ENCODE data around the gene SYNPO2. TPM values are rescaled to one million over a fixed set of nuclear protein-coding genes. Genes with fewer than 3 reads are reported as not detected.

Gene SYNPO2
- total and polyA plus RNA-seq, 3 experiments from 2014 or later, result 0.16 to 0.22 (median 0.21) TPM

- Mint-ChIP-seq H3K9me3 (no peaks in the 10 kb centered on the region), H3K27ac (no peak overlapping the region), H3K4me1 (peaks cover 9 to 15% (median 13%) of the 10 kb centered on the region in 3 donors), H3K27me3 (peaks cover 23 to 42% of the 10 kb centered on the region in 2 donors), H3K36me3 (no peaks in the 10 kb centered on the region), H3K4me3 (no peak overlapping the region)
- Histone ChIP-seq H3K4me3 (ENCODE audit: low read length) (no peak overlapping the region), H3K36me3 (ENCODE audit: insufficient read depth, low read length) (no peaks in the 10 kb centered on the region), H3K9me3 (ENCODE audit: low read length) (no peaks in the 10 kb centered on the region), H3K27ac (ENCODE audit: low read depth, low read length) (no peak overlapping the region), H3K4me1 (ENCODE audit: insufficient read depth, low read length) (peaks cover 7% of the 10 kb centered on the region), H3K27me3 (ENCODE audit: insufficient read depth, low read length, poor library complexity, severe bottlenecking) (peaks cover 13% of the 10 kb centered on the region)
- DNase-seq, result no peak
- POLR2A ChIA-PET, result no interaction called here
- CTCF ChIA-PET, result no interaction called here
These were observed 3.9 kb upstream of the SYNPO2 start for GRCh38 chr4:118884716-118885115.

GRCh38 chr4:118889312-118889691 is 648 bp downstream of the SYNPO2 start:
- H3K36me3 ChIP-seq (ENCODE audit: insufficient read depth, low read length), result no peaks in the 10 kb centered on the region
- no peaks in the 10 kb centered on the region for H3K9me3 ChIP-seq (ENCODE audit: low read length)
- CTCF ChIA-PET, result no interaction called here
- DNase-seq, result no peak
- peak overlapping the region; percentile 34 for H3K4me3 ChIP-seq (ENCODE audit: low read length)
- no peak overlapping the region for H3K27ac ChIP-seq (ENCODE audit: low read depth, low read length)
- H3K9me3 Mint-ChIP-seq, result no peaks in the 10 kb centered on the region
- POLR2A ChIA-PET, result no interaction called here
- peaks cover 12 to 20% (median 19%) of the 10 kb centered on the region in 3 donors for H3K4me1 Mint-ChIP-seq
- peak overlapping the region in 1 of 8 donors; percentile 40 for H3K27ac Mint-ChIP-seq
- peak overlapping the region in 5 of 7 donors; percentile 59 to 84 (median 80) for H3K4me3 Mint-ChIP-seq
- H3K36me3 Mint-ChIP-seq, result no peaks in the 10 kb centered on the region
- H3K27me3 ChIP-seq (ENCODE audit: insufficient read depth, low read length, poor library complexity, severe bottlenecking), result peaks cover 14% of the 10 kb centered on the region
- peaks cover 31 to 63% of the 10 kb centered on the region in 2 donors for H3K27me3 Mint-ChIP-seq
- H3K4me1 ChIP-seq (ENCODE audit: insufficient read depth, low read length), result peaks cover 7% of the 10 kb centered on the region

GRCh38 chr4:118894034-118894433 is 5.4 kb downstream of the SYNPO2 start:
- no peak for DNase-seq
- ChIA-PET CTCF (interaction anchor here (1.1 to 1.3 kb wide), 2 partner anchors 11 to 122 kb away, joined by 3 read pairs; no protein-coding TSS in a partner anchor), POLR2A (no interaction called here)
- H3K9me3 Mint-ChIP-seq, result no peaks in the 10 kb centered on the region
- H3K4me3 Mint-ChIP-seq, result no peak overlapping the region
- Histone ChIP-seq H3K9me3 (ENCODE audit: low read length) (no peaks in the 10 kb centered on the region), H3K36me3 (ENCODE audit: insufficient read depth, low read length) (no peaks in the 10 kb centered on the region), H3K27ac (ENCODE audit: low read depth, low read length) (no peak overlapping the region), H3K4me3 (ENCODE audit: low read length) (no peak overlapping the region), H3K4me1 (ENCODE audit: insufficient read depth, low read length) (peaks cover 3% of the 10 kb centered on the region), H3K27me3 (ENCODE audit: insufficient read depth, low read length, poor library complexity, severe bottlenecking) (peaks cover 8% of the 10 kb centered on the region)
- H3K4me1 Mint-ChIP-seq, result peaks cover 5 to 10% (median 8%) of the 10 kb centered on the region in 3 donors
- peaks cover 20 to 26% of the 10 kb centered on the region in 2 donors for H3K27me3 Mint-ChIP-seq
- H3K27ac Mint-ChIP-seq, result peak overlapping the region in 1 of 8 donors; percentile 2
- no peaks in the 10 kb centered on the region for H3K36me3 Mint-ChIP-seq

- ChIA-PET CTCF (no interaction called here), POLR2A (no interaction called here)
- no peak overlapping the region for H3K4me3 ChIP-seq (ENCODE audit: low read length)
- no peaks in the 10 kb centered on the region for H3K36me3 ChIP-seq (ENCODE audit: insufficient read depth, low read length)
- H3K9me3 ChIP-seq (ENCODE audit: low read length), result no peaks in the 10 kb centered on the region
- DNase-seq, result no peak
- H3K27me3 ChIP-seq (ENCODE audit: insufficient read depth, low read length, poor library complexity, severe bottlenecking), result no peaks in the 10 kb centered on the region
- Mint-ChIP-seq H3K9me3 (no peaks in the 10 kb centered on the region), H3K4me1 (no peaks in the 10 kb centered on the region), H3K27me3 (peaks cover 7 to 16% of the 10 kb centered on the region in 2 donors), H3K27ac (no peak overlapping the region), H3K4me3 (no peak overlapping the region), H3K36me3 (no peaks in the 10 kb centered on the region)
- no peaks in the 10 kb centered on the region for H3K4me1 ChIP-seq (ENCODE audit: insufficient read depth, low read length)
- no peak overlapping the region for H3K27ac ChIP-seq (ENCODE audit: low read depth, low read length)
These were observed 9.6 kb downstream of the SYNPO2 start for GRCh38 chr4:118898221-118898620.

GRCh38 chr4:118898684-118899138 is 10.1 kb downstream of the SYNPO2 start:
- Mint-ChIP-seq H3K36me3 (no peaks in the 10 kb centered on the region), H3K27ac (peak overlapping the region in 1 of 8 donors; percentile 6), H3K9me3 (no peaks in the 10 kb centered on the region), H3K27me3 (peaks cover 7 to 13% of the 10 kb centered on the region in 2 donors), H3K4me3 (no peak overlapping the region), H3K4me1 (no peaks in the 10 kb centered on the region)
- Histone ChIP-seq H3K4me3 (ENCODE audit: low read length) (no peak overlapping the region), H3K4me1 (ENCODE audit: insufficient read depth, low read length) (no peaks in the 10 kb centered on the region), H3K27ac (ENCODE audit: low read depth, low read length) (no peak overlapping the region), H3K9me3 (ENCODE audit: low read length) (no peaks in the 10 kb centered on the region), H3K36me3 (ENCODE audit: insufficient read depth, low read length) (no peaks in the 10 kb centered on the region), H3K27me3 (ENCODE audit: insufficient read depth, low read length, poor library complexity, severe bottlenecking) (no peaks in the 10 kb centered on the region)
- DNase-seq, result no peak
- ChIA-PET POLR2A (no interaction called here), CTCF (no interaction called here)

GRCh38 chr4:118904418-118904817 is 15.8 kb downstream of the SYNPO2 start:
- Mint-ChIP-seq H3K4me3 (no peak overlapping the region), H3K27ac (peak overlapping the region in 1 of 8 donors; percentile 15), H3K4me1 (no peaks in the 10 kb centered on the region), H3K9me3 (no peaks in the 10 kb centered on the region), H3K36me3 (no peaks in the 10 kb centered on the region), H3K27me3 (peaks cover 2 to 40% of the 10 kb centered on the region in 2 donors)
- POLR2A ChIA-PET, result no interaction called here
- CTCF ChIA-PET, result interaction anchor here (1.0 kb wide), 1 partner anchor 11 kb away, joined by 3 read pairs; no protein-coding TSS in a partner anchor
- no peaks in the 10 kb centered on the region for H3K9me3 ChIP-seq (ENCODE audit: low read length)
- H3K36me3 ChIP-seq (ENCODE audit: insufficient read depth, low read length), result no peaks in the 10 kb centered on the region
- no peaks in the 10 kb centered on the region for H3K4me1 ChIP-seq (ENCODE audit: insufficient read depth, low read length)
- DNase-seq, result no peak
- H3K27ac ChIP-seq (ENCODE audit: low read depth, low read length), result no peak overlapping the region
- no peak overlapping the region for H3K4me3 ChIP-seq (ENCODE audit: low read length)
- no peaks in the 10 kb centered on the region for H3K27me3 ChIP-seq (ENCODE audit: insufficient read depth, low read length, poor library complexity, severe bottlenecking)

GRCh38 chr4:118904935-118905334 is 16.3 kb downstream of the SYNPO2 start:
- CTCF ChIA-PET, result interaction anchor here (1.0 kb wide), 1 partner anchor 11 kb away, joined by 3 read pairs; no protein-coding TSS in a partner anchor

GRCh38 chr4:118905566-118905965 is 16.9 kb downstream of the SYNPO2 start:
- POLR2A ChIA-PET, result no interaction called here
- peaks cover 2 to 50% of the 10 kb centered on the region in 2 donors for H3K27me3 Mint-ChIP-seq
- Histone ChIP-seq H3K27ac (ENCODE audit: low read depth, low read length) (no peak overlapping the region), H3K4me3 (ENCODE audit: low read length) (no peak overlapping the region), H3K27me3 (ENCODE audit: insufficient read depth, low read length, poor library complexity, severe bottlenecking) (no peaks in the 10 kb centered on the region), H3K36me3 (ENCODE audit: insufficient read depth, low read length) (no peaks in the 10 kb centered on the region), H3K9me3 (ENCODE audit: low read length) (no peaks in the 10 kb centered on the region), H3K4me1 (ENCODE audit: insufficient read depth, low read length) (no peaks in the 10 kb centered on the region)
- DNase-seq, result no peak
- H3K4me3 Mint-ChIP-seq, result no peak overlapping the region
- H3K36me3 Mint-ChIP-seq, result no peaks in the 10 kb centered on the region
- no peaks in the 10 kb centered on the region for H3K9me3 Mint-ChIP-seq
- H3K4me1 Mint-ChIP-seq, result no peaks in the 10 kb centered on the region
- CTCF ChIA-PET, result interaction anchor here (1.0 kb wide), 1 partner anchor 12 kb away, joined by 3 read pairs; no protein-coding TSS in a partner anchor
- H3K27ac Mint-ChIP-seq, result no peak overlapping the region

More at GRCh38 chr4:118904935-118905334, 16.3 kb downstream of the SYNPO2 start:
- Histone ChIP-seq H3K9me3 (ENCODE audit: low read length) (no peaks in the 10 kb centered on the region), H3K4me1 (ENCODE audit: insufficient read depth, low read length) (no peaks in the 10 kb centered on the region), H3K4me3 (ENCODE audit: low read length) (no peak overlapping the region), H3K27me3 (ENCODE audit: insufficient read depth, low read length, poor library complexity, severe bottlenecking) (no peaks in the 10 kb centered on the region), H3K36me3 (ENCODE audit: insufficient read depth, low read length) (no peaks in the 10 kb centered on the region), H3K27ac (ENCODE audit: low read depth, low read length) (no peak overlapping the region)
- POLR2A ChIA-PET, result no interaction called here
- Mint-ChIP-seq H3K4me3 (no peak overlapping the region), H3K36me3 (no peaks in the 10 kb centered on the region), H3K27ac (no peak overlapping the region), H3K27me3 (peaks cover 2 to 44% of the 10 kb centered on the region in 2 donors), H3K9me3 (no peaks in the 10 kb centered on the region), H3K4me1 (no peaks in the 10 kb centered on the region)
- DNase-seq, result no peak

All from CD8-positive, alpha-beta memory T cell (primary cell).